SK-N-SH (cell line): ENCODE measurements around the gene PTPN13.

Experiments used
- EP300 ChIP-seq, 2 experiments: IDR thresholded peaks; 2 replicates each; pipeline versions ENCODE4 v1.4.0 to v1.6.1; 2012; ENCODE audit warnings: borderline replicate concordance in 1 of 2, low read depth in 1 of 2, low read length in 1 of 2
- FOXM1 ChIP-seq: IDR thresholded peaks from 2 replicates; pipeline ENCODE4 v1.4.0; 2012; ENCODE audit warnings: low read depth, mild to moderate bottlenecking
- POLR2AphosphoS5 ChIP-seq: IDR thresholded peaks from 2 replicates; pipeline ENCODE4 v1.6.1; 2012; ENCODE audit warnings: low read depth, low read length
- RCOR1 ChIP-seq: fragments of 150-350 bp; IDR thresholded peaks from 2 replicates; pipeline ENCODE4 v1.6.1; 2017; ENCODE audit warnings: antibody characterized with exemption, low read length
- RFX5 ChIP-seq: IDR thresholded peaks from 2 replicates; pipeline ENCODE4 v1.6.1; 2012; ENCODE audit warnings: mild to moderate bottlenecking, improper control_type of control experiment, low read length
- SIN3A ChIP-seq: IDR thresholded peaks from 2 replicates; pipeline ENCODE4 v1.6.1; 2012; ENCODE audit warnings: low read depth, mild to moderate bottlenecking, low read length, moderate library complexity, borderline replicate concordance
- TAF1 ChIP-seq: IDR thresholded peaks from 2 replicates; pipeline ENCODE4 v1.6.1; 2012; ENCODE audit warnings: low read depth, mild to moderate bottlenecking, low read length, moderate library complexity, borderline replicate concordance
- YY1 ChIP-seq: IDR thresholded peaks from 2 replicates; pipeline ENCODE4 v1.4.0; 2012; ENCODE audit warnings: low read depth, mild to moderate bottlenecking
- TF ChIP-seq, protein P1 (sequence below): fragments of 200-600 bp; sonication (generic); IDR thresholded peaks from 2 replicates; pipeline ENCODE4 v1.6.1; 2017; ENCODE audit warnings: antibody characterized with exemption, mild to moderate bottlenecking, moderate library complexity

DNA sequence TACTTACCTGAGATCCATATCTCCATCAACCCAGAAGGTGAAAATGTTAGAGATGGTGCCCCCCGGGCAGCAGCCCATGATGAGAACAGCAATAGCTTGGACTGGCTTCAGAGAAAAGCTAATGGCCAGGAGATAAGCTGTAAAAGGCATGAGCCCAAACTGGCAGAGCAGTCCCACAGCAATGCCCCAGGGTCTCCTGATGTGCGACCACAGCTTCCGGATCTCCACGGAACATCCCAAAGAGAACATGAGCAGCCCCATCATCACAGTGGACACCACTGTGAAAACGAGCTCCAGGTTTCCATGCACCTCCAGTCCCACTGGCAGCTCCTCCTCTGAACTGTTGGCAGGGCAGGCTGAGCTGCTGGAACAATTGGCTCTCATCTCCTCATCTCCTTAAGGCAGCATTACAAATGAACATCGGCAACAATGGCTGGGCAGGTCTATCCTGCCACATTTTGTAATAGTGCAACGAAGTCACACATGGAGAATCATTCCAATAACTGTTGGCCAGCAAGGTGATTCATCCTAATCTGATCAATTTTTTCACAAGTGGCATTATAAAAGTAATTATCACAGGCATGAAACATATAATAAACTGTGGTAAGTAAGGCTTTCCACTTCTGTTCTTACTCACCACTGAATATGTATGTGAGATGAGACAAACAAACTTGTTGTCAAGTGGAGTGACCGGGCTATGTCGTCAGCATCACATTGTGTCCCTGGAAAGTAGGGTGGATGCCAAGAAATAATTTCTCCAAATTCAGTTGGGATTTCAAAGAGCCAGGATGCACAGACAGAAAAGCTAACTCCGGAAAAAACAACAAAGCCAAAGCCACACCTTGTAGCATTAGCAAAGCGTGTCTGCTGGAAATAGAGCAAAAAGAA is 254.9 kb downstream of the PTPN13 start, which contains the start of gene SLC10A6:
- TF ChIP-seq, protein P1, sequence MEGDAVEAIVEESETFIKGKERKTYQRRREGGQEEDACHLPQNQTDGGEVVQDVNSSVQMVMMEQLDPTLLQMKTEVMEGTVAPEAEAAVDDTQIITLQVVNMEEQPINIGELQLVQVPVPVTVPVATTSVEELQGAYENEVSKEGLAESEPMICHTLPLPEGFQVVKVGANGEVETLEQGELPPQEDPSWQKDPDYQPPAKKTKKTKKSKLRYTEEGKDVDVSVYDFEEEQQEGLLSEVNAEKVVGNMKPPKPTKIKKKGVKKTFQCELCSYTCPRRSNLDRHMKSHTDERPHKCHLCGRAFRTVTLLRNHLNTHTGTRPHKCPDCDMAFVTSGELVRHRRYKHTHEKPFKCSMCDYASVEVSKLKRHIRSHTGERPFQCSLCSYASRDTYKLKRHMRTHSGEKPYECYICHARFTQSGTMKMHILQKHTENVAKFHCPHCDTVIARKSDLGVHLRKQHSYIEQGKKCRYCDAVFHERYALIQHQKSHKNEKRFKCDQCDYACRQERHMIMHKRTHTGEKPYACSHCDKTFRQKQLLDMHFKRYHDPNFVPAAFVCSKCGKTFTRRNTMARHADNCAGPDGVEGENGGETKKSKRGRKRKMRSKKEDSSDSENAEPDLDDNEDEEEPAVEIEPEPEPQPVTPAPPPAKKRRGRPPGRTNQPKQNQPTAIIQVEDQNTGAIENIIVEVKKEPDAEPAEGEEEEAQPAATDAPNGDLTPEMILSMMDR: no peak
- TF ChIP-seq TAF1 (no peak), YY1 (no peak), EP300 (IDR thresholded peaks at IDR 0.05; ENCODE audit: borderline replicate concordance in 1 of 2, low read depth in 1 of 2, low read length in 1 of 2) (no peak), RCOR1 (no peak), FOXM1 (no peak), POLR2AphosphoS5 (no peak), RFX5 (no peak), SIN3A (no peak)
